Right atrium auricular region (tissue), 2 donors: ENCODE data around the gene BMAL2. TPM values are rescaled to one million over a fixed set of nuclear protein-coding genes. Genes with fewer than 3 reads are reported as not detected.

Experiments
- DNase-seq: peaks from one replicate; pipeline ENCODE4 v3.0.0-alpha.2; 2019; ENCODE audit warnings: low spot score
- H3K27ac ChIP-seq, 2 donors: fragments of 200-600 bp; sonication (generic); 1 replicate in 1 of 2; 2 replicates in 1 of 2; pipeline ENCODE4 v1.5.1; 2016 to 2019
- H3K27me3 ChIP-seq, 2 donors: fragments of 200-600 bp; sonication (generic); one replicate each; pipeline versions ENCODE4 v1.5.1 to v1.6.0; 2017 to 2019
- H3K36me3 ChIP-seq: fragments of 200-600 bp; sonication (generic); one replicate; pipeline ENCODE4 v1.5.1; 2016
- H3K4me1 ChIP-seq, 2 donors: fragments of 200-600 bp; sonication (generic); one replicate each; pipeline versions ENCODE4 v1.5.1 to v1.6.0; 2017 to 2019
- H3K4me3 ChIP-seq, 2 donors: fragments of 200-600 bp; sonication (generic); 1 replicate in 1 of 2; 2 replicates in 1 of 2; pipeline ENCODE4 v1.5.1; 2017 to 2019; ENCODE audit warnings: mild to moderate bottlenecking in 1 of 2, moderate library complexity in 1 of 2
- H3K9me3 ChIP-seq, 2 donors: fragments of 200-600 bp; sonication (generic); one replicate each; pipeline ENCODE4 v1.5.1; 2019
- total RNA-seq, 2 donors: library from RNA; depleted of rRNA; stranded (reverse); fragments of >200 nt; gene quantifications; one replicate each; pipeline ENCODE4 v1.1.0, GENCODE V29; 2016
- TF ChIP-seq, protein P1 (sequence below), 2 donors: fragments of 200-600 bp; sonication (generic); IDR thresholded peaks; one replicate each; pipeline ENCODE4 v1.5.1; 2019; ENCODE audit warnings: antibody characterized with exemption in 2 of 2

Gene BMAL2
- total RNA-seq, 2 donors from 2014 or later, result 0.56 to 1.6 TPM

DNA sequence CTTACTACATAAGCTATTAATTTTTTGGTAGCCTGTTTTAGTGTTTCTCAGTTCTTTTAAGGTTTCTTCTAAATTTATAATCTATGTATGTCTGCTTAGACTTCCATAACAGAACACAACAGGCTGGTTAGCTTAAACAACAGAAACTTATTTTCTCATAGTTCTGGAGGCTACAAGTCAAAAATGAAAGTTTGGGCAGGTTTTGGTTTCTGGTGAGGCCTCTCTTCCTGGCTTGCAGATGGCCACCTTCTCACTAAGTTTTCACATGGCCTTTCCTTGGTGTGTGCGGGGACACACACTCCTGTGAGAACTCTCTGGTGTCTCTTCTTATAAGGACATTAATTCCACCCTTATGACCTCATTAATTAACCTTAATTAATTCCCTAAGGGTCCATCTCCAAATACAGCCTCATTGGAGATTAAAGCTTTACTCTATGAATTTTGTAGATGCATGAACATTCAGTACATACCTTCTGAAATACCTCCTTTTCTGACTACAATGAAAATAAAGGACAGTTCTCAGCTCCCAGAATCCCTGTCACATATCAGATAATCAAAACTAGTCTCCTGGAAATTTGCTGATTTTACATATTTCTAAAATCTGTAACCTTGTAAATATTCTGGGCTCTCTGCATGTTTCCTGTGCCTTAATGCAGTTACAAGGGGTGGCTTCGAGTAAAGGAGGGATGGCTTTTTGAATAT lies 23.2 kb upstream of the BMAL2 start:
- H3K36me3 ChIP-seq, result peaks cover 56% of the 10 kb centered on the region
- DNase-seq, result no peak

DNA sequence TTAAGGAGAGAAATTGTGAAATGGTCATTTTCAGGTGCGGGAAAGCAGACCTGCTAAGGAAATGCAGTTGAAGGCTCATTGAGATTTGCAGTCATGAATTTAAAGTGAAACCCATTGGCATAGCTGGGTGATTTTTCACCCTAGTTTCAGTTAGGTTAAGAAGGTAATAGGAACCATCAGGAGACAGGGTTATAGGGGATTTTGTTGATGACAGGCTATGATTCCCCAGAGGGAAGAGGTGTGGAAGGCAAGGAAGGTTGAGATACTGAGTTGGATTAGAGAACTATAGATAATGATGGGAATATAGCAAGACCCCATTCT lies 22.7 kb upstream of the BMAL2 start:
- Histone ChIP-seq H3K36me3 (peaks cover 62% of the 10 kb centered on the region), H3K9me3 (no peaks in the 10 kb centered on the region), H3K4me1 (no peaks in the 10 kb centered on the region), H3K4me3 (no peak overlapping the region), H3K27ac (no peak overlapping the region), H3K27me3 (no peaks in the 10 kb centered on the region)
- DNase-seq, result no peak
- TF ChIP-seq, protein P1, sequence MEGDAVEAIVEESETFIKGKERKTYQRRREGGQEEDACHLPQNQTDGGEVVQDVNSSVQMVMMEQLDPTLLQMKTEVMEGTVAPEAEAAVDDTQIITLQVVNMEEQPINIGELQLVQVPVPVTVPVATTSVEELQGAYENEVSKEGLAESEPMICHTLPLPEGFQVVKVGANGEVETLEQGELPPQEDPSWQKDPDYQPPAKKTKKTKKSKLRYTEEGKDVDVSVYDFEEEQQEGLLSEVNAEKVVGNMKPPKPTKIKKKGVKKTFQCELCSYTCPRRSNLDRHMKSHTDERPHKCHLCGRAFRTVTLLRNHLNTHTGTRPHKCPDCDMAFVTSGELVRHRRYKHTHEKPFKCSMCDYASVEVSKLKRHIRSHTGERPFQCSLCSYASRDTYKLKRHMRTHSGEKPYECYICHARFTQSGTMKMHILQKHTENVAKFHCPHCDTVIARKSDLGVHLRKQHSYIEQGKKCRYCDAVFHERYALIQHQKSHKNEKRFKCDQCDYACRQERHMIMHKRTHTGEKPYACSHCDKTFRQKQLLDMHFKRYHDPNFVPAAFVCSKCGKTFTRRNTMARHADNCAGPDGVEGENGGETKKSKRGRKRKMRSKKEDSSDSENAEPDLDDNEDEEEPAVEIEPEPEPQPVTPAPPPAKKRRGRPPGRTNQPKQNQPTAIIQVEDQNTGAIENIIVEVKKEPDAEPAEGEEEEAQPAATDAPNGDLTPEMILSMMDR (IDR thresholded peaks at IDR 0.05), result no peak

More for the DNA sequence above, 23.2 kb upstream of the BMAL2 start:
- TF ChIP-seq, protein P1 (IDR thresholded peaks at IDR 0.05), result no peak
- H3K4me3 ChIP-seq, result no peak overlapping the region
- H3K4me1 ChIP-seq, result no peaks in the 10 kb centered on the region
- H3K27me3 ChIP-seq, result no peaks in the 10 kb centered on the region
- no peaks in the 10 kb centered on the region for H3K9me3 ChIP-seq
- H3K27ac ChIP-seq, result no peak overlapping the region

DNA sequence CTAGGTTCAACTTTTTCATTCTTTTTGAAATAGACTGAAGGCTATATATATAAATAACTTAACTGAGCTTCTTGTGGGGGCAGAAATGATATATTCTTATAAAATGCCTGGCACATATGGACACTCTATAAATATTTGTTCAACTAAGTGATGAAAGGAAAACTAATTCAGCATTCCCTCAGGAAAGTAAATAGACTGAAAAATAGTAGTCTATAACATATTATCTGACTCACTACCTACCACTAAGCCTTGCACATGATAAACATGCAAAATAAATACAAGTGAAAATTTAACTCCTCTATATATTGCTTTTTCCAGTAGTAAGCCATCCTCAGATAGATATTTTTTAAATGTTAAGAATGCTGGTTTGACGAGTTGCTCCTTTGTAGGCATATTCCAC lies 15.7 kb upstream of the BMAL2 start:
- H3K27ac ChIP-seq, result no peak overlapping the region
- no peak for DNase-seq
- no peaks in the 10 kb centered on the region for H3K27me3 ChIP-seq
- TF ChIP-seq, protein P1 (IDR thresholded peaks at IDR 0.05), result no peak
- H3K4me1 ChIP-seq, result no peaks in the 10 kb centered on the region
- H3K36me3 ChIP-seq, result peaks cover 97% of the 10 kb centered on the region
- no peaks in the 10 kb centered on the region for H3K9me3 ChIP-seq
- no peak overlapping the region for H3K4me3 ChIP-seq

DNA sequence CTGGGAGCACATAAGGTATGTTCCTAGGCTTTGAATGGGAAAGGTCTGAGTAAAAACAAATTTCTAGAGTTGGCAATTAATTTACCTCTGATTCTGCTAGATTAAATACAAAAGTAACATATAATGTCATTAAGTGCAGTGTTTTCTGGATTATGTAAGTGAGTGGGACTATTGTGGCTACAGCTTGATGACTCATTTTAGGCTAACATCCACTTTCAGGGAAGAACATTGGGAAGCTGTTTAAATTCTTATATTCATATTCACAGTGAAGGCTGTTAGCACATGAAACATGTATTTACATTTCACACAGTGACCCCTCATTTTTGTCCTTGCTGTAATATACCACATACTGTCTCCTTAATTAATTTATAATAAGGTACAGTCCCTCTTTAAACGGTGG lies 13.2 kb upstream of the BMAL2 start:
- TF ChIP-seq, protein P1 (IDR thresholded peaks at IDR 0.05), result no peak
- Histone ChIP-seq H3K36me3 (peaks cover 97% of the 10 kb centered on the region), H3K27ac (no peak overlapping the region), H3K4me1 (no peaks in the 10 kb centered on the region), H3K9me3 (no peaks in the 10 kb centered on the region), H3K4me3 (no peak overlapping the region), H3K27me3 (no peaks in the 10 kb centered on the region)
- no peak for DNase-seq

DNA sequence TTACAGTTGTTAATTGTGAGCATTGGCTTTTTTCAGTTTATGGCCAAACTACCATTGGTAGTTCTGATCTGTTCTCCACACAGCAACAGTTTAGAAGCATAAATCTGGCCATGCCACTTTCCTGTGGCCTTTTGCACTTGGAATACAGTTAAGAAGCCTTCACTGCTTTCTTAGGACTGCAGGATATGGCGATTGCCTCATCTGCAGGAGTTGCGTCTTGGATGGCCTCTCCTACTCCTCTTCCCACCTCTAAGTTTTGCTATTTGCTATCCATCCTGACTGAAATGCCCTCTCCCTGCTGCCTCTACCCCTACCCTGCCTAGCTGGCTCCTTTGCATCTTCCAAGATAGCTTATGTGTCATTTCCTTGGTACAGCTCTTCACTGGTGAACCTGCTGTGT lies 12.8 kb upstream of the BMAL2 start:
- H3K4me3 ChIP-seq, result no peak overlapping the region
- peaks cover 97% of the 10 kb centered on the region for H3K36me3 ChIP-seq
- TF ChIP-seq, protein P1 (IDR thresholded peaks at IDR 0.05), result no peak
- H3K9me3 ChIP-seq, result no peaks in the 10 kb centered on the region
- no peak for DNase-seq
- H3K27me3 ChIP-seq, result no peaks in the 10 kb centered on the region
- no peak overlapping the region for H3K27ac ChIP-seq
- no peaks in the 10 kb centered on the region for H3K4me1 ChIP-seq

DNA sequence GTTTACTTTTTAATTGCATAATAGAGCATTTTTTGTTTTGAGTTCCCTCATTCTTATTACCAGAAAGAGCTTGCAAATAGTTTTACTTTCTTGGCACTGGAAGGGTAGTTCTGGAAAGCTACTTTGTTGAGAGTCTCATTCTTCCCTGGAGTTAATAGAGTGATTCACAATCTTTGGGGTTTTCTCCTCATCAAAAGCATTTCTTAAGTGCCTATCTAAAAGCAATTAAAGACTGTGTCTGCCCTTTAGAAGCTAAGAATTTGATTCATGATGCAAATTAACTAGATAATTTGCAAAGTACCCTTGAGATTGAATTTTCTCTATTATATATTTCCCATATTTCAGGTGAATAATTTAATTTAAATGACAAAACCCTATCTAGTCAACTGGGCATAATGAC lies 8.1 kb upstream of the BMAL2 start:
- peaks cover 70% of the 10 kb centered on the region for H3K36me3 ChIP-seq
- no peaks in the 10 kb centered on the region for H3K27me3 ChIP-seq
- DNase-seq, result no peak
- H3K27ac ChIP-seq, result no peak overlapping the region
- H3K4me1 ChIP-seq, result no peaks in the 10 kb centered on the region
- H3K9me3 ChIP-seq, result no peaks in the 10 kb centered on the region
- no peak overlapping the region for H3K4me3 ChIP-seq
- TF ChIP-seq, protein P1 (IDR thresholded peaks at IDR 0.05), result no peak
